Measurements from ENCODE around the gene GRAMD1B. TPM values are rescaled to one million over a fixed set of nuclear protein-coding genes. Genes with fewer than 3 reads are reported as not detected.

GRAMD1B gene
- total RNA-seq, 1 donor from 2014 or later = 8.5 TPM

DNA sequence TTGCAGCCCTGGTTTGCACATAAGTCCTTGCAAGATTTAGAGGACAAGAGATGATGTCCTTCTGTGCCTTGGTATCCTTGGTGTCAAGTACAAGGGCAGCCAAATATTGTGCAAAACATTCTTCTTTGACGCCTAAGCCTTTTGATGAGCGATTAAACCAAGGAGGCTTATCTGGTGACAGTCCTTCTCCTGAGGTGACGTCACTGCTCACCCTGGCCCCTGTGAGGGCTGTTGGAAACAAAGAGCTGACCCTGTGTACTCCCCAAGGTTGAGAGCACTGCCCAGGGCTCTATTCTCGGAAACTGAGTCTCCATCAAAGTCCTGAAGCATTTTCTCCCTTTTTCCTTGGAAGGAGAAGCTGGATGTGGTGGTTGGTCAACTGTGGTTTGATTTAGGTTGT lies 4.7 kb upstream of the GRAMD1B start:
- H3K4me1 Mint-ChIP-seq = peaks cover 9% of the 10 kb centered on the region
- peaks cover 44% of the 10 kb centered on the region for H3K27me3 Mint-ChIP-seq (ENCODE audit: low read depth)
- no peaks in the 10 kb centered on the region for H3K9me3 Mint-ChIP-seq
- TF ChIP-seq, protein P1, sequence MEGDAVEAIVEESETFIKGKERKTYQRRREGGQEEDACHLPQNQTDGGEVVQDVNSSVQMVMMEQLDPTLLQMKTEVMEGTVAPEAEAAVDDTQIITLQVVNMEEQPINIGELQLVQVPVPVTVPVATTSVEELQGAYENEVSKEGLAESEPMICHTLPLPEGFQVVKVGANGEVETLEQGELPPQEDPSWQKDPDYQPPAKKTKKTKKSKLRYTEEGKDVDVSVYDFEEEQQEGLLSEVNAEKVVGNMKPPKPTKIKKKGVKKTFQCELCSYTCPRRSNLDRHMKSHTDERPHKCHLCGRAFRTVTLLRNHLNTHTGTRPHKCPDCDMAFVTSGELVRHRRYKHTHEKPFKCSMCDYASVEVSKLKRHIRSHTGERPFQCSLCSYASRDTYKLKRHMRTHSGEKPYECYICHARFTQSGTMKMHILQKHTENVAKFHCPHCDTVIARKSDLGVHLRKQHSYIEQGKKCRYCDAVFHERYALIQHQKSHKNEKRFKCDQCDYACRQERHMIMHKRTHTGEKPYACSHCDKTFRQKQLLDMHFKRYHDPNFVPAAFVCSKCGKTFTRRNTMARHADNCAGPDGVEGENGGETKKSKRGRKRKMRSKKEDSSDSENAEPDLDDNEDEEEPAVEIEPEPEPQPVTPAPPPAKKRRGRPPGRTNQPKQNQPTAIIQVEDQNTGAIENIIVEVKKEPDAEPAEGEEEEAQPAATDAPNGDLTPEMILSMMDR (conservative IDR thresholded peaks at IDR 0.05) = no peak
- no peaks in the 10 kb centered on the region for H3K36me3 Mint-ChIP-seq (ENCODE audit: low read depth)
- H3K4me3 Mint-ChIP-seq = no peak overlapping the region
- no peak overlapping the region for H3K27ac Mint-ChIP-seq (ENCODE audit: unreplicated experiment)
- DNase-seq (ENCODE audit: low read depth, low spot score) = no peak

DNA sequence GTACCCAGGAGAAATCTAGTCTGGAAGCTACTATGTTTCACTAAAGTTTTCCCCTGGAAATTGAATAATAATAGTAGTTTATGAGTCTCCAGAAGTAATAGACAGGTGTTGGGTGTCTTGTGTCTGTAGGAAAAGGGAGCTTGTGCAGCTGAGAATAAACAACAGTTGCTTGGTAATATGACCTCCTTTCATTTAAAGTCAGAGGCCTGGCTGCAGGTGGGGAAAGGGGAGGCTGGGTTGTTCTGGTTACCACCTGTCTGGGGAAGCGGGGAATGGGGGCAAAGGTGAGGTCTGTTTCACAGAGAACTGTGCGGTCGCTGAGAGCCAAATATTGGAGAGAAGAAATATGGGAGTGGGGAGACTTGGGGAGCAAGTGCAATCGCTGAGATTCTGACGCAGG lies 3.3 kb upstream of the GRAMD1B start:
- Mint-ChIP-seq H3K4me3 (peak overlapping the region; percentile 59), H3K27ac (ENCODE audit: unreplicated experiment) (peak overlapping the region; percentile 68), H3K4me1 (peaks cover 9% of the 10 kb centered on the region), H3K36me3 (ENCODE audit: low read depth) (no peaks in the 10 kb centered on the region), H3K9me3 (no peaks in the 10 kb centered on the region), H3K27me3 (ENCODE audit: low read depth) (peaks cover 50% of the 10 kb centered on the region)
- DNase-seq (ENCODE audit: low read depth, low spot score) = no peak
- TF ChIP-seq, protein P1 (conservative IDR thresholded peaks at IDR 0.05) = no peak

GRCh38 chr11:123427405-123427804 lies 2.7 kb upstream of the GRAMD1B start:
- Mint-ChIP-seq H3K27me3 (ENCODE audit: low read depth) (peaks cover 50% of the 10 kb centered on the region), H3K36me3 (ENCODE audit: low read depth) (no peaks in the 10 kb centered on the region), H3K4me3 (no peak overlapping the region)

DNA sequence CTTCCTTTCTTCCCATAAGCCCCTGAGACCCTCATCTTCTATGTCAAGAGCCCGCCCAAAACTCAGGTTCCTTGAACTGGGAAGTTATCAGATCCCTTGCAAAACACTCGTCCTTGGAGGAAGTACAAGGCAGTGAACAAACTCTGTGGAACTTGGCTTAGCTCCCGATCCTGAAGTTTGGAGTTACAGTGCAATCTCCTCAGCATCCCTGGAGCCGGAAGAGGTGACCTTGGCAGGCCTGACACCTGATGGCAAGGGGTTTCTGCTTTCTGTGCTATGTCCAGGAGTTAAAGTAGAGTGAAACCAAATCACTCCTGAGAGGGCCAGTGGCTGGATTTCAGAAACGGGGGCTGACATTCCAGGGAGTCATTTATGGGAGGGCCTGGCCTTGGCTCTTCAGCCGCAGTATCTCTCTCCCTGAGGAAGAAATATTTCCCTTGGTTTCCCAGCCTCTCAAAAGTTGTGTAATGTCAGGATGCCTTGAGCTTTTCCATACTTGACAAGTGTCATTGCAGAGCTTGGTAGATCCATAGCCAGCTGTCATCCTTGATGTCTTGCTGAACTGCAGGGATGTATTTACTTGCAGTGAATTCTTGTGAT lies 1.9 kb upstream of the GRAMD1B start:
- H3K27ac Mint-ChIP-seq (ENCODE audit: unreplicated experiment) = no peak overlapping the region
- peaks cover 13% of the 10 kb centered on the region for H3K4me1 Mint-ChIP-seq
- H3K9me3 Mint-ChIP-seq = no peaks in the 10 kb centered on the region
- H3K36me3 Mint-ChIP-seq (ENCODE audit: low read depth) = no peaks in the 10 kb centered on the region
- TF ChIP-seq, protein P1 (conservative IDR thresholded peaks at IDR 0.05) = no peak
- peaks cover 47% of the 10 kb centered on the region for H3K27me3 Mint-ChIP-seq (ENCODE audit: low read depth)
- H3K4me3 Mint-ChIP-seq = peak overlapping the region; percentile 45
- no peak for DNase-seq (ENCODE audit: low read depth, low spot score)

More at GRCh38 chr11:123427405-123427804, 2.7 kb upstream of the GRAMD1B start:
- no peaks in the 10 kb centered on the region for H3K9me3 Mint-ChIP-seq
- H3K4me1 Mint-ChIP-seq = peaks cover 9% of the 10 kb centered on the region
- no peak overlapping the region for H3K27ac Mint-ChIP-seq (ENCODE audit: unreplicated experiment)
- TF ChIP-seq, protein P1 (conservative IDR thresholded peaks at IDR 0.05) = no peak
- no peak for DNase-seq (ENCODE audit: low read depth, low spot score)

GRCh38 chr11:123429336-123429735 lies 733 bp upstream of the GRAMD1B start:
- Mint-ChIP-seq H3K4me1 (peaks cover 13% of the 10 kb centered on the region), H3K9me3 (no peaks in the 10 kb centered on the region), H3K27me3 (ENCODE audit: low read depth) (peaks cover 38% of the 10 kb centered on the region), H3K27ac (ENCODE audit: unreplicated experiment) (peak overlapping the region; percentile 0), H3K4me3 (peak overlapping the region; percentile 94), H3K36me3 (ENCODE audit: low read depth) (no peaks in the 10 kb centered on the region)
- no peak for DNase-seq (ENCODE audit: low read depth, low spot score)
- TF ChIP-seq, protein P1 (conservative IDR thresholded peaks at IDR 0.05) = no peak
